DMS114 treated with DMSO at 0.1 percent for 48 hours (cell line): Measurements from ENCODE around the gene SND1.

Experiments used
- DNase-seq: peaks from one replicate; lab custom pipeline; 2025; ENCODE audit not compliant: unreplicated experiment; lab: John Stamatoyannopoulos, UW

Gene SND1

GRCh38 chr7:127764681-127765080, 112.7 kb downstream of the SND1 start:
- DNase-seq = no peak

- no peak for DNase-seq
Observed at GRCh38 chr7:127765150-127765549, 113.2 kb downstream of the SND1 start.

- no peak for DNase-seq
Observed at GRCh38 chr7:127766831-127767459, 115.0 kb downstream of the SND1 start.

GRCh38 chr7:127768241-127768640, 116.2 kb downstream of the SND1 start:
- no peak for DNase-seq

- DNase-seq = no peak
Observed at GRCh38 chr7:127769137-127769536, 117.1 kb downstream of the SND1 start.

- DNase-seq = no peak
Observed at GRCh38 chr7:127769696-127770400, 117.9 kb downstream of the SND1 start.

GRCh38 chr7:127770885-127771284, 118.9 kb downstream of the SND1 start:
- DNase-seq = no peak

GRCh38 chr7:127771707-127772106, 119.7 kb downstream of the SND1 start:
- no peak for DNase-seq

GRCh38 chr7:127776776-127777386, 124.9 kb downstream of the SND1 start:
- DNase-seq = no peak

- DNase-seq = no peak
Observed at GRCh38 chr7:127780489-127780888, 128.5 kb downstream of the SND1 start.

- DNase-seq = no peak
Observed at GRCh38 chr7:127781081-127781480, 129.1 kb downstream of the SND1 start.

GRCh38 chr7:127782075-127782474, 130.1 kb downstream of the SND1 start:
- DNase-seq = no peak

GRCh38 chr7:127782654-127783559, 130.9 kb downstream of the SND1 start:
- no peak for DNase-seq

- DNase-seq = no peak
Observed at GRCh38 chr7:127786184-127786583, 134.2 kb downstream of the SND1 start.

- DNase-seq = no peak
Observed at GRCh38 chr7:127789031-127789430, 137.0 kb downstream of the SND1 start.

GRCh38 chr7:127791446-127792189, 139.6 kb downstream of the SND1 start:
- DNase-seq = no peak

GRCh38 chr7:127792528-127793342, 140.7 kb downstream of the SND1 start:
- no peak for DNase-seq

GRCh38 chr7:127793582-127793981, 141.6 kb downstream of the SND1 start:
- no peak for DNase-seq

- no peak for DNase-seq
Observed at GRCh38 chr7:127794136-127794535, 142.1 kb downstream of the SND1 start.

GRCh38 chr7:127794551-127794950, 142.6 kb downstream of the SND1 start:
- no peak for DNase-seq
